ENCODE results near the gene ADIPOR1.
"Not testable (repeated sequence)": the region's sequence is repeated elsewhere in the genome, so short reads cannot be mapped to it uniquely, and the experiment has no call there.

DNA sequence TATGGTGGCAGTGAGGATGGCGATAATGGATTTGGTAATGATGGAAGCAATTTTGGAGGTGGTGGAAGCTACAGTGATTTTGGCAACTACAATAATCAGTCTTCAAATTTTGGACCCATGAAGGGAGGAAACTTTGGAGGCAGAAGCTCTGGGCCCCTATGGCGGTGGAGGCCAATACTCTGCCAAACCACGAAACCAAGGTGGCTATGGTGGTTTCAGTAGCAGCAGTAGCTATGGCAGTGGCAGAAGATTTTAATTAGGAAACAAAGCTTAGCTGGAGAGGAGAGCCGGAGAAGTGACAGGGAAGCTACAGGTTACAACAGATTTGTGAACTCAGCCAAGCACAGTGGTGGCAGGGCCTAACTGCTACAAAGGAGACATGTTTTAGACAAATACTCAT, 45.6 kb downstream of the ADIPOR1 start:
- not testable (repeated sequence) for TF ChIP-seq EZH2 (IDR thresholded peaks at IDR 0.05; ENCODE audit: insufficient read depth, poor library complexity, severe bottlenecking); EZH2phosphoT487 (IDR thresholded peaks at IDR 0.05; ENCODE audit: insufficient read depth, low read depth)

Measured in GM23248 (cell line).